CD4-positive, alpha-beta T cell (primary cell): Measurements from ENCODE around the gene CCDC186. TPM values are rescaled to one million over a fixed set of nuclear protein-coding genes. Genes with fewer than 3 reads are reported as not detected.

ENCODE experiments used
- ATAC-seq: fragments of 200-7000 bp; cut with Tn5 transposase; one replicate; pipeline ENCODE4 v1.10.0; 2022; ENCODE audit warnings: mild to moderate bottlenecking; ENCODE audit not compliant: poor library complexity
- CTCF ChIA-PET: fragments of 350-600 bp; sonication (Branson Sonifier 250); formaldehyde crosslinking; loops from one replicate; lab custom pipeline; 2021; ENCODE audit warnings: antibody characterized with exemption, inconsistent platforms; lab: Charles Lee
- POLR2A ChIA-PET: fragments of 350-600 bp; sonication (Branson Sonifier 250); formaldehyde crosslinking; loops from one replicate; lab custom pipeline; 2021; ENCODE audit warnings: antibody characterized with exemption, inconsistent platforms; lab: Charles Lee
- DNase-seq, 14 experiments: peaks; one replicate each; pipeline ENCODE4 v3.0.0-alpha.2; 2013 to 2020; ENCODE audit warnings: mixed read lengths in 2 of 14
- H3K27ac ChIP-seq, 2 donors: one replicate each; pipeline versions ENCODE4 v1.5.1 to v1.7.0; 2013; ENCODE audit warnings: low read length in 2 of 2, low read depth in 1 of 2, mild to moderate bottlenecking in 1 of 2
- H3K27me3 ChIP-seq, 2 experiments: 1 replicate in 1 of 2; 2 replicates in 1 of 2; pipeline versions ENCODE4 v1.6.1 to v1.7.0; 2013; ENCODE audit warnings: low read length in 2 of 2, control low read depth in 1 of 2, mild to moderate bottlenecking in 1 of 2, moderate library complexity in 1 of 2; ENCODE audit not compliant: insufficient read depth in 2 of 2, control insufficient read depth in 1 of 2
- H3K36me3 ChIP-seq: one replicate; pipeline ENCODE4 v1.6.1; 2013; ENCODE audit warnings: low read length, control low read depth; ENCODE audit not compliant: insufficient read depth
- H3K4me1 ChIP-seq: one replicate; pipeline ENCODE4 v1.6.1; 2013; ENCODE audit warnings: low read length, control low read depth; ENCODE audit not compliant: insufficient read depth
- H3K4me3 ChIP-seq: one replicate; pipeline ENCODE4 v1.5.1; 2013; ENCODE audit warnings: mild to moderate bottlenecking, low read length, moderate library complexity
- H3K9me3 ChIP-seq, 2 experiments: 1 replicate in 1 of 2; 2 replicates in 1 of 2; pipeline versions ENCODE4 v1.6.1 to v1.7.0; 2013; ENCODE audit warnings: low read length in 2 of 2, mild to moderate bottlenecking in 2 of 2, control low read depth in 1 of 2, moderate library complexity in 1 of 2; ENCODE audit not compliant: control insufficient read depth in 1 of 2, insufficient read depth in 1 of 2
- H3K27ac Mint-ChIP-seq: one replicate; pipeline ENCODE4 v1.8.0; 2020; ENCODE audit warnings: mixed read lengths
- H3K27me3 Mint-ChIP-seq: one replicate; pipeline ENCODE4 v1.8.0; 2021; ENCODE audit warnings: mixed read lengths
- H3K36me3 Mint-ChIP-seq: one replicate; pipeline ENCODE4 v1.8.0; 2021; ENCODE audit warnings: low read depth, mixed read lengths
- H3K4me1 Mint-ChIP-seq: one replicate; pipeline ENCODE4 v1.8.0; 2021; ENCODE audit warnings: low read depth, mixed read lengths
- H3K4me3 Mint-ChIP-seq: one replicate; pipeline ENCODE4 v1.8.0; 2020; ENCODE audit warnings: mild to moderate bottlenecking, mixed read lengths
- H3K9me3 Mint-ChIP-seq: one replicate; pipeline ENCODE4 v1.8.0; 2020; ENCODE audit warnings: mixed read lengths
- intact Hi-C, 2 experiments: fragments of 100-400 bp; cut with DNase I in 1 of 2; cut with micrococcal nuclease in 1 of 2; formaldehyde crosslinking; loops; one replicate each; pipeline versions ENCODE4 v1.15.1 to v1.9.0; 2023 to 2025; cut with DNase I, micrococcal nuclease
- total RNA-seq, 174 experiments: library from RNA in 2 of 174; stranded (reverse) in 2 of 174; gene quantifications; one replicate each; pipeline ENCODE4 v1.2.3 and lab custom pipeline; 2021 to 2026
- TF ChIP-seq, protein P1 (sequence below): fragments of 200-600 bp; IDR thresholded peaks from one replicate; pipeline ENCODE4 v1.8.0; 2022; ENCODE audit warnings: antibody characterized with exemption, mild to moderate bottlenecking

The CCDC186 gene
- total RNA-seq, 2 experiments from 2014 or later = 55.0 to 55.9 TPM

DNA sequence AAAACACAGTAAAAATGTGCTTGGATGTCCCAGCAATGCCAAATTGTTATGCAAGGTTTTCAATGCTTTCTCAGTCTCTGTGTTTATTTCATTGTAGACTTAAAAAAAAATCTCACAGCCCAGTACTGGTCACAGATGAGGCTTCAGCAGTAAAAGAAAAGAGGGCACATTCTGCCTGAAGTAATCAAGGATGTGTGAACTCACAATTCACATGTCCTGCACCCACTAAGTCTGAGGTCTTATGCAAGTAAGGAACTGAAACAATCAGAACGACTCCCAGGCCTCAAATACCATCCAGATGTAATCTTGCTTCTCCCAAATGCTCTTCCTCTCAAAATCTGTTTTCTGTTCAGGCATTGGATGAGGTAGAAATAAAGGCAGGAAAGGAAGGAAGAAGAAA lies 96.7 kb downstream of the CCDC186 start:
- H3K36me3 Mint-ChIP-seq = no peaks in the 10 kb centered on the region
- ChIA-PET CTCF (no interaction called here), POLR2A (no interaction called here)
- peaks cover 18% of the 10 kb centered on the region for H3K4me1 Mint-ChIP-seq
- peaks cover 8% of the 10 kb centered on the region for H3K4me1 ChIP-seq
- H3K27me3 ChIP-seq = no peaks in the 10 kb centered on the region
- no peaks in the 10 kb centered on the region for H3K36me3 ChIP-seq
- no peak for DNase-seq
- no peak for ATAC-seq
- H3K27ac ChIP-seq = no peak overlapping the region
- H3K4me3 ChIP-seq = no peak overlapping the region
- H3K27me3 Mint-ChIP-seq = no peaks in the 10 kb centered on the region
- H3K9me3 Mint-ChIP-seq = no peaks in the 10 kb centered on the region
- TF ChIP-seq, protein P1, sequence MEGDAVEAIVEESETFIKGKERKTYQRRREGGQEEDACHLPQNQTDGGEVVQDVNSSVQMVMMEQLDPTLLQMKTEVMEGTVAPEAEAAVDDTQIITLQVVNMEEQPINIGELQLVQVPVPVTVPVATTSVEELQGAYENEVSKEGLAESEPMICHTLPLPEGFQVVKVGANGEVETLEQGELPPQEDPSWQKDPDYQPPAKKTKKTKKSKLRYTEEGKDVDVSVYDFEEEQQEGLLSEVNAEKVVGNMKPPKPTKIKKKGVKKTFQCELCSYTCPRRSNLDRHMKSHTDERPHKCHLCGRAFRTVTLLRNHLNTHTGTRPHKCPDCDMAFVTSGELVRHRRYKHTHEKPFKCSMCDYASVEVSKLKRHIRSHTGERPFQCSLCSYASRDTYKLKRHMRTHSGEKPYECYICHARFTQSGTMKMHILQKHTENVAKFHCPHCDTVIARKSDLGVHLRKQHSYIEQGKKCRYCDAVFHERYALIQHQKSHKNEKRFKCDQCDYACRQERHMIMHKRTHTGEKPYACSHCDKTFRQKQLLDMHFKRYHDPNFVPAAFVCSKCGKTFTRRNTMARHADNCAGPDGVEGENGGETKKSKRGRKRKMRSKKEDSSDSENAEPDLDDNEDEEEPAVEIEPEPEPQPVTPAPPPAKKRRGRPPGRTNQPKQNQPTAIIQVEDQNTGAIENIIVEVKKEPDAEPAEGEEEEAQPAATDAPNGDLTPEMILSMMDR = no peak
- no peak overlapping the region for H3K4me3 Mint-ChIP-seq
- H3K27ac Mint-ChIP-seq = no peak overlapping the region
- H3K9me3 ChIP-seq = no peaks in the 10 kb centered on the region
- intact Hi-C loops = no loop called here

DNA sequence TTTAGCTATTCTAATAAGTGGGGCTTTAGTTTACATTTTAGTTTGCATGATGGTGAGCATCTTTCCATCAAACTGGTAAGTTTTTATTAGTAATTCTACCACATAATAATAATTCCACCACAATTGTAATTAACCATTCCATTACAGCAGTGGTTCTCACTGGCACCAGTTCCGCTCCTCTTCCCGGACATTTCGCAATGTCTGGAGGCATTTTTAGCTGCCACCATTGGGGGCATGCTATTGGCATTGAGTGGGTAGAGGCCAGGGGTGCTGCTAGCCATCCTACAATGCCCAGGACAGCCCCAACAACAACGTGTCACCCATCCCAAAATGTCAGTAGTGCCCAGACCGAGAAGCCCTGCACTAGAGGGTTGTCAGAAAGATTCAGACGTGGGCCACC lies 98.9 kb downstream of the CCDC186 start:
- no peaks in the 10 kb centered on the region for H3K9me3 Mint-ChIP-seq
- Histone ChIP-seq H3K36me3 (no peaks in the 10 kb centered on the region), H3K4me1 (peaks cover 10% of the 10 kb centered on the region), H3K27me3 (no peaks in the 10 kb centered on the region), H3K27ac (no peak overlapping the region), H3K9me3 (no peaks in the 10 kb centered on the region), H3K4me3 (no peak overlapping the region)
- TF ChIP-seq, protein P1 = no peak
- H3K4me3 Mint-ChIP-seq = no peak overlapping the region
- POLR2A ChIA-PET = no interaction called here
- CTCF ChIA-PET = no interaction called here
- H3K27ac Mint-ChIP-seq = no peak overlapping the region
- ATAC-seq (no peak), DNase-seq (no peak)
- intact Hi-C loops = no loop called here
- no peaks in the 10 kb centered on the region for H3K36me3 Mint-ChIP-seq
- H3K27me3 Mint-ChIP-seq = no peaks in the 10 kb centered on the region
- peaks cover 18% of the 10 kb centered on the region for H3K4me1 Mint-ChIP-seq

DNA sequence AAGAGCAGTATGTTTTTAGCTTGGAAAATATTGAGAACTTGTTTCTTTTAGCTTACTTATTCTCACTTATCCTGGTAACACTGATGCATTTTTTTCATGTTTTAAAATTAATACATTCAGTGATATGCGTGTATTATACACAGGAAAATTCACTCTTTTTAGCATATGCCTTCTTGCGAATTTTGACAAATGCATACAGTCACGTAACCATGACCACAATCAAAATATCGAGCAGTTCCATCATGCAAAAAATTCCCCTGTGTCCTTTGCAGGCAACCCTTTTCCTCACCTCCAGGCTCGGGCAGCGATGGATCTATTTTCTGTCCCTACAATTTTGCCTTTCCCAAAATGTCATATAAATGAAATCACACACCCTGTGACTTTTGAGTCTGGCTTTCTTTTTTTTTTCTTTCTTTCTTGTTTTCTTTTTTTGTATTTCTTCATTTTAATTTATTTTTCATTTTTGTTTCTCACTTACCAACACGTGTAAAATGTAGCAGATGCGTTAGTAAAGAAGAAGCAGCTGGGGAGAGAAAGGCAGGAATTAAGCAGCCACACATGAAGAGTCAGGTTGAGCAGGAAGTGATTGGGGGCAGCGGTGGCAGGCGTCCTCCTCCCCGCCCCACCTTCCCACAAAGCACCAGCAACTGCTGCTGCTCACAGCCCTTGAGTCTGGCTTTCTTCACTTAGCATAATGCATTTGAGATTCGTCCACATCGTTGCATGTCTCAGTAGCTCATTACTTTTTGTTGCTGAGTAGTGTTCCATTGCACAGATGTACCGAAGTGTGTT lies 100.4 kb downstream of the CCDC186 start:
- Mint-ChIP-seq H3K36me3 (no peaks in the 10 kb centered on the region), H3K9me3 (no peaks in the 10 kb centered on the region), H3K27me3 (no peaks in the 10 kb centered on the region), H3K4me3 (no peak overlapping the region), H3K4me1 (peaks cover 20% of the 10 kb centered on the region), H3K27ac (no peak overlapping the region)
- H3K9me3 ChIP-seq = no peaks in the 10 kb centered on the region
- no peaks in the 10 kb centered on the region for H3K27me3 ChIP-seq
- no peak overlapping the region for H3K4me3 ChIP-seq
- ATAC-seq (peak; percentile 56), DNase-seq (peak in 7 of 14 experiments; percentile 3 to 52 (median 17))
- no peak overlapping the region for H3K27ac ChIP-seq
- TF ChIP-seq, protein P1 = no peak
- CTCF ChIA-PET = no interaction called here
- POLR2A ChIA-PET = no interaction called here
- intact Hi-C loops = no loop called here
- H3K4me1 ChIP-seq = peaks cover 10% of the 10 kb centered on the region
- H3K36me3 ChIP-seq = no peaks in the 10 kb centered on the region
